Common myeloid progenitor, CD34-positive (primary cell): ENCODE data around the gene GFPT1.
"Not testable (repeated sequence)": the region's sequence is repeated elsewhere in the genome, so short reads cannot be mapped to it uniquely, and the experiment has no call there.

Experiments
- CTCF ChIA-PET: fragments of 350-600 bp; sonication (Branson Sonifier 250); formaldehyde crosslinking; loops from one replicate; lab custom pipeline; 2021; ENCODE audit warnings: antibody characterized with exemption; lab: Charles Lee
- POLR2A ChIA-PET: fragments of 350-600 bp; sonication (Branson Sonifier 250); formaldehyde crosslinking; loops from one replicate; lab custom pipeline; 2021; ENCODE audit warnings: antibody characterized with exemption; lab: Charles Lee
- DNase-seq, 3 donors: peaks; one replicate each; pipeline versions ENCODE4 v3.0.0 to v3.0.0-alpha.2; 2013
- H3K27ac ChIP-seq, 2 experiments: 1 replicate in 1 of 2; 2 replicates in 1 of 2; pipeline ENCODE4 v1.7.0; 2013; ENCODE audit warnings: inconsistent platforms in 2 of 2, low read length in 2 of 2, mild to moderate bottlenecking in 2 of 2, low read depth in 1 of 2, moderate library complexity in 1 of 2; ENCODE audit not compliant: severe bottlenecking in 2 of 2, insufficient read depth in 1 of 2, poor library complexity in 1 of 2
- H3K27me3 ChIP-seq, 5 experiments: replicated peaks in 2 of 5; 1 replicate in 3 of 5; 2 replicates in 2 of 5; pipeline versions ENCODE4 v1.6.1 to v1.7.0; 2013; ENCODE audit warnings: low read length in 4 of 5, mild to moderate bottlenecking in 2 of 5, moderate library complexity in 2 of 5, inconsistent platforms in 1 of 5; ENCODE audit not compliant: insufficient read depth in 5 of 5, control insufficient read depth in 4 of 5
- H3K36me3 ChIP-seq, 4 experiments: 1 replicate in 2 of 4; 2 replicates in 2 of 4; pipeline versions ENCODE4 v1.6.1 to v1.7.0; 2013; ENCODE audit warnings: low read length in 3 of 4, control low read depth in 1 of 4, mild to moderate bottlenecking in 1 of 4; ENCODE audit not compliant: control insufficient read depth in 4 of 4, insufficient read depth in 4 of 4
- H3K4me1 ChIP-seq, 4 experiments: 1 replicate in 3 of 4; 2 replicates in 1 of 4; pipeline versions ENCODE4 v1.6.1 to v1.7.1; 2013; ENCODE audit warnings: low read length in 3 of 4, mild to moderate bottlenecking in 3 of 4, control low read depth in 1 of 4, inconsistent platforms in 1 of 4, moderate library complexity in 1 of 4; ENCODE audit not compliant: control insufficient read depth in 4 of 4, insufficient read depth in 4 of 4; ENCODE audit errors: control extremely low read depth in 1 of 4
- H3K4me3 ChIP-seq, 7 experiments: 1 replicate in 4 of 7; 2 replicates in 3 of 7; pipeline versions ENCODE4 v1.5.1 to v1.7.0; 2013; ENCODE audit warnings: mild to moderate bottlenecking in 7 of 7, low read length in 6 of 7, moderate library complexity in 6 of 7, inconsistent platforms in 2 of 7, low read depth in 2 of 7, control low read depth in 1 of 7; ENCODE audit not compliant: insufficient read depth in 4 of 7, control insufficient read depth in 1 of 7; ENCODE audit errors: extremely low read depth in 1 of 7
- H3K9me3 ChIP-seq, 5 experiments: 1 replicate in 4 of 5; 2 replicates in 1 of 5; pipeline versions ENCODE4 v1.6.1 to v1.7.1; 2013; ENCODE audit warnings: low read length in 4 of 5, mild to moderate bottlenecking in 2 of 5, inconsistent platforms in 1 of 5, low read depth in 1 of 5, moderate library complexity in 1 of 5; ENCODE audit not compliant: control insufficient read depth in 4 of 5, insufficient read depth in 2 of 5; ENCODE audit errors: control extremely low read depth in 1 of 5
- WGBS: methylation state at CpG from one replicate; pipeline ENCODE4 v1.1.5; 2013; ENCODE audit not compliant: insufficient coverage; 5-methylcytosine and 5-hydroxymethylcytosine counted together

Gene GFPT1

DNA sequence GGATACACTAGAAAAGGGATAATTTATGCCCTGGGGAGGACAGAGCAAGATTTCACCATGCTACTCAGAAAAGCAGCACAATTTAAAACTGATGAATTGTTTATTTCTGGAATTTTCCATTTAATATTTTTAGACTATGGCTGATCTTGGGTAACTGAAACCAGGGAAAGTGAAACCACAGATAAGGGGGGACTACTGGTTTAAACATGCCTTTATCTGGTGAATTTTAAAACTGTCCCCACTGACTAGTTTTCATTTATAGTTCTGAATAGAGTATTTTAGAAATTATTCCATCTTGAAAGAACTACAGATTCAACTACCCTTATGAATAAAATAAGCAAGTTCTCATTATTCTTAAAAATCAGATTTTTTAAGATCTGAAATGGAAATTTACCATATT, 35.2 kb upstream of the GFPT1 start:
- Histone ChIP-seq H3K9me3 (no peaks in the 10 kb centered on the region), H3K27me3 (no peaks in the 10 kb centered on the region), H3K4me3 (no peak overlapping the region), H3K4me1 (no peaks in the 10 kb centered on the region), H3K27ac (no peak overlapping the region), H3K36me3 (peaks cover 5 to 39% (median 16%) of the 10 kb centered on the region in 4 experiments)
- CTCF ChIA-PET: no interaction called here
- no peak for DNase-seq
- POLR2A ChIA-PET: no interaction called here

DNA sequence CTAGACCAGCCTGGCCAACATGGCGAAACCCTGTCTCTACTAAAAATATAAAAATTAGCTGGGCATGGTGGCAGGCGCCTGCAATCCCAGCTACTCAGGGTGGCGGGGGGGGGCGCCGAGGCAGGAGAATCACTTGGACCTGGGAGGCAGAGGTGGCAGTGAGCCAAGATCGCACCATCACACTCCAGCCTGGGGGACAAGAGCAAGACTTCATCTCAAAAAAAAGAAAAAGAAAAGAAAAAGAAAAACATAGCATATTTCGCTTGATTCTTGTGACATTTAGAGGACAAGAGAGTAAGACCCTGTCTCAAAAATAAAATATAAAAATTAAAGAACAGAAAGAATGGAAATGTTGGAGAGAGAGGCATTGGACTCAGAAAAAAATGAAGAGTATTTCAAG, 32.1 kb upstream of the GFPT1 start:
- CTCF ChIA-PET, H3K27me3 ChIP-seq, H3K9me3 ChIP-seq, H3K27ac ChIP-seq, DNase-seq, H3K4me1 ChIP-seq, POLR2A ChIA-PET, H3K4me3 ChIP-seq: not testable (repeated sequence)
- H3K36me3 ChIP-seq: peaks cover 0 to 49% (median 15%) of the 10 kb centered on the region in 4 experiments
- WGBS: no CpG with 5 or more reads among the region's 7 CpGs

DNA sequence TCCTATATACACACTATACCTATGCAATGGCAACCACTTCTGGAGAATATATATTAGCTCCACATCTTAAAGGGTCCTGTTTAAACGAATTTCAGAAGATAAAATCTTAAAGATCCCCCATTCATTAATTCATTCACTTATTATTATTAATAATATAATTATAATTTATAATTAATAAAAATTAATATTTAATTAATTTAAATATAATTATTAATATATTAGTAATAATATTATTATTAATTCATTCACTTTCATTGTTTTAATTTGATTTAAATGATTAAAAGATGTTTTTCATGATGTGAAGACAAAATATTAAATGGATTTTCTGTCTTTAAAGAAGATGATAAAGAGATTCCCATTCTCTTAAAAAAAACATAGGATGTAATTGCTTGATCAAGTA, 29.1 kb upstream of the GFPT1 start:
- H3K27ac ChIP-seq: no peak overlapping the region
- no peaks in the 10 kb centered on the region for H3K9me3 ChIP-seq
- H3K4me3 ChIP-seq: no peak overlapping the region
- H3K27me3 ChIP-seq: no peaks in the 10 kb centered on the region
- ChIA-PET POLR2A (no interaction called here), CTCF (no interaction called here)
- no CpG with 5 or more reads among the region's 1 CpG for WGBS
- DNase-seq: no peak
- H3K36me3 ChIP-seq: peaks cover 0 to 61% (median 18%) of the 10 kb centered on the region in 4 experiments
- no peaks in the 10 kb centered on the region for H3K4me1 ChIP-seq

DNA sequence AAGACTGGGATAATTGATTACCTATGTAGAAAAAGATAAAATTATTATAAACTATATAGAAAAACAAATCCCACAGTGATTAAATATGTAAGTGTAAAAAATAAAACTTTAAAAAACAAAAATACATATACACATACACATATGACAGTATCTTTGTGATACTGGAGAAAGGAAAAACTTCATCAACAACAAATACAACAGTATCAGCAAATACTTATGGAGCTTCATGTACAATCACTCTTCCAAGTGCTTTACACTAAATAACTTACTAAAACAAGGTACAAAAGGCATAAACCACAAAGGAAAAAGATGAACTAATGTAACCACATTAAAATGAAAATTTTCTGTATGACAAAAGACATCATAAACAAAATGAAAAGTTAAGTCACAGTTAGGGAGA, 24.1 kb upstream of the GFPT1 start:
- Histone ChIP-seq H3K4me3 (no peak overlapping the region), H3K4me1 (no peaks in the 10 kb centered on the region), H3K9me3 (no peaks in the 10 kb centered on the region), H3K27me3 (no peaks in the 10 kb centered on the region), H3K36me3 (peaks cover 12 to 61% (median 20%) of the 10 kb centered on the region in 4 experiments), H3K27ac (no peak overlapping the region)
- DNase-seq: no peak
- ChIA-PET POLR2A (no interaction called here), CTCF (interaction anchor here (1.1 to 2.0 kb wide), 2 partner anchors 19 to 24 kb away, joined by 3 to 5 read pairs; no protein-coding TSS in a partner anchor)

DNA sequence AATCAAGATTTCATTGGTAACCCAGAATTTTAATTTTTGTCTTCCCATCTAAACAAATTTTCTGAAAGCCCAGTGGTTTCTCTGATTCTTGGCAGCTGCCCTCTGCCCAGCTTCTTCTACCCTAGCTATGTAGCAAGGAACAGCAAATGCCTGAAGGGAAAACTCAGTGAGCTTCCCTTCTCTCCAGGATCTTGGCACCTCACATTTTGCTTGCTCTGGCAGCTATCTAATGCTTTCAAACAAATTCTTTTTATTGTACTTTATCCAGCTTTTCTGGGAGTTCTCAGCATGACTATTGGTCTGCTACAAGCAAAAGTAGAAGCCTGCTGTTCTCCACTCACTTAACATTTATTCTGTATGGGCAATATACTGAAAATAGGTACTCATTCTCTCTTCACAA, 18.3 kb upstream of the GFPT1 start:
- CTCF ChIA-PET: interaction anchor here (1.3 kb wide), 1 partner anchor 30 kb away, joined by 3 read pairs; no protein-coding TSS in a partner anchor
- Histone ChIP-seq H3K4me3 (no peak overlapping the region), H3K36me3 (peaks cover 17 to 67% (median 31%) of the 10 kb centered on the region in 4 experiments), H3K4me1 (no peaks in the 10 kb centered on the region), H3K27ac (no peak overlapping the region), H3K9me3 (peaks cover 0 to 12% (median 10%) of the 10 kb centered on the region in 5 experiments), H3K27me3 (no peaks in the 10 kb centered on the region)
- POLR2A ChIA-PET: no interaction called here
- no peak for DNase-seq

DNA sequence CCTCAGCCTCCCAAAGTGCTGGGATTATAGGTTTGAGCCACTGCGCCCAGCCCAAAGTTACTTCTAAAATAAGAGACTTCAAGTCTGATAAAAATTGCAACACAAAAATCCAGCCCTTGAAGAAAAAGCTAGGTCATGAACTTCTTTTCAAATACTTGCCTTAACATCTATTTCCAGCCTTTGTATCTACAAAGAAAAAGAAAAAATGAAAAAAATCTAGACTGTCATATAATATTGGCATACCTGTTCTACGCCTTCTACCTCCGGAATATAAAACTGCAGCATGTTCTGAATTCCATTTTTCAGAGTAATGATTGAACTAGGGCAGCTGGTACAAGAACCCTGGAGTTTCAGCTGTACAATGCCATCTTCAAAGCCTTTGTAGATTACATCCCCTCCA, 13.1 kb upstream of the GFPT1 start:
- Histone ChIP-seq H3K9me3 (peaks cover 0 to 10% (median 10%) of the 10 kb centered on the region in 5 experiments), H3K4me1 (no peaks in the 10 kb centered on the region), H3K36me3 (peaks cover 8 to 56% (median 29%) of the 10 kb centered on the region in 4 experiments), H3K27me3 (no peaks in the 10 kb centered on the region), H3K4me3 (no peak overlapping the region), H3K27ac (no peak overlapping the region)
- 95% methylated on average over 3 of the region's 3 CpGs for WGBS
- ChIA-PET CTCF (interaction anchor here (1.2 kb wide), 1 partner anchor 30 kb away, joined by 3 read pairs; no protein-coding TSS in a partner anchor), POLR2A (no interaction called here)
- DNase-seq: no peak

DNA sequence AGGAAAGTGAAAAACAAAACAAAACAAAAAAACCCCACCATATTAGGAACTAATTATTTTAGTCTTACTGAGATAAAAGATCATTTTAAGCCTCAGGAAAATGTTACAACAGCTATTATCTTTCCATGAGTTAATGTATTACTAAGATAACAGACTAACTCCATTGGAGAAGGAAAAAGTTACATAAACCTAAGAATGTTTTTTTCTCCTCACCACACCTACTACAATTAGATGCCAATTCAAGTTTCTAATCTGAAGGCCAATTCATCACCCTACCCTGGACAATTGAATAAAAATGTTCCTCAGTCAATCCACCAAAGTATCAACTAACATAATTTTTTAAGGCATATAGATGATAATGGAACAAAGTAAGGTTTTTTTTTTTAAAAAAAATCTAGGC, 10.2 kb upstream of the GFPT1 start:
- POLR2A ChIA-PET: no interaction called here
- CTCF ChIA-PET: no interaction called here
- H3K4me1 ChIP-seq: no peaks in the 10 kb centered on the region
- H3K27ac ChIP-seq: no peak overlapping the region
- DNase-seq: no peak
- no peaks in the 10 kb centered on the region for H3K27me3 ChIP-seq
- no peak overlapping the region for H3K4me3 ChIP-seq
- no peaks in the 10 kb centered on the region for H3K9me3 ChIP-seq
- H3K36me3 ChIP-seq: peaks cover 4 to 40% (median 20%) of the 10 kb centered on the region in 4 experiments
